Astrocyte of the cerebellum (primary cell): ENCODE data around the gene MYO1D.

Source experiments
- DNase-seq: peaks from one replicate; pipeline ENCODE4 v3.0.0-alpha.2; 2011; ENCODE audit warnings: low read depth
- H3K4me3 ChIP-seq: 2 replicates; pipeline ENCODE4 v1.5.1; 2011; ENCODE audit warnings: mild to moderate bottlenecking, low read depth, low read length, moderate library complexity
- in situ Hi-C: cut with HindIII; loops from 2 replicates; pipeline ENCODE4 v1.10.0; 2017; ENCODE audit warnings: low sequenced_read_pairs
- TF ChIP-seq, protein P1 (sequence below): IDR thresholded peaks from 2 replicates; pipeline ENCODE4 v1.5.1; 2012; ENCODE audit warnings: low read length, low read depth, moderate library complexity, mild to moderate bottlenecking; ENCODE audit errors: missing control alignments

MYO1D gene

DNA sequence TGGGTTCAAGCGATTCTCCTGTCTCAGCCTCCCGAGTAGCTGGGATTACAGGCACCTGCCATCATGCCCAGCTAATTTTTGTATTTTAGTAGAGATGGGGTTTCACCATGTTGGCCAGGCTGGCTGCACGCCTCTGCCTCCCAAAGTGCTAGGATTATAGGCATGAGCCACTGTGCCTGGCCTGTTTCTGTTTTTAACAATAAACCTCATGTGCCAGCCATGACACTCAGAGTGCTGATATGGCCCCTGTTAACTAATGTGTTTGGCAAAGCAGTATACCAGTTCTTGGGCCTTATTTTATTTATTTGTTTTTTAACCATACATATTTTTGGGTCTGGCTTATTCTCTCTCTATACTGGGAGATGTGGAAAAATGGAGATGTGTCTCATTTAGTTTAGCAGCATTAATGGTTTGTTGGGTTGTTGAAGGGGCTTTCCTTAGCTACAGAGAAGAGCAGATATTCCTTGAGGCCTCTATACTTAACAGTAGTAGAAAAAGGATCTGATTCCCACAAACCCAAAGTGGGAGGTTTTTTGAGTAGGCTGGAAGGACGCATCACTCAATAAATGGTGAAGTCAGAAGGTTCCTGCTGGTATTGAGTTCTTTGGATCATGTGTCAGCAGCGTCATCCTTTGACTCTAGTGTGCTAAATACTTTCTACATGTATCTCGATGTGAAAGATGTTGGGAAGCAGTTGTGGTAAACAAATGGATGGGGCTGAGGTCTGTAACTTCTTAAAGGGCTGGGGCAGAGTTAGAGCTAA is 406.3 kb downstream of the MYO1D start:
- H3K4me3 ChIP-seq, result no peak overlapping the region
- in situ Hi-C loops, result loop anchor here (25.0 kb wide), 1 partner anchor 292 kb away; no protein-coding TSS in a partner anchor
- DNase-seq, result no peak
- TF ChIP-seq, protein P1, sequence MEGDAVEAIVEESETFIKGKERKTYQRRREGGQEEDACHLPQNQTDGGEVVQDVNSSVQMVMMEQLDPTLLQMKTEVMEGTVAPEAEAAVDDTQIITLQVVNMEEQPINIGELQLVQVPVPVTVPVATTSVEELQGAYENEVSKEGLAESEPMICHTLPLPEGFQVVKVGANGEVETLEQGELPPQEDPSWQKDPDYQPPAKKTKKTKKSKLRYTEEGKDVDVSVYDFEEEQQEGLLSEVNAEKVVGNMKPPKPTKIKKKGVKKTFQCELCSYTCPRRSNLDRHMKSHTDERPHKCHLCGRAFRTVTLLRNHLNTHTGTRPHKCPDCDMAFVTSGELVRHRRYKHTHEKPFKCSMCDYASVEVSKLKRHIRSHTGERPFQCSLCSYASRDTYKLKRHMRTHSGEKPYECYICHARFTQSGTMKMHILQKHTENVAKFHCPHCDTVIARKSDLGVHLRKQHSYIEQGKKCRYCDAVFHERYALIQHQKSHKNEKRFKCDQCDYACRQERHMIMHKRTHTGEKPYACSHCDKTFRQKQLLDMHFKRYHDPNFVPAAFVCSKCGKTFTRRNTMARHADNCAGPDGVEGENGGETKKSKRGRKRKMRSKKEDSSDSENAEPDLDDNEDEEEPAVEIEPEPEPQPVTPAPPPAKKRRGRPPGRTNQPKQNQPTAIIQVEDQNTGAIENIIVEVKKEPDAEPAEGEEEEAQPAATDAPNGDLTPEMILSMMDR, result no peak

DNA sequence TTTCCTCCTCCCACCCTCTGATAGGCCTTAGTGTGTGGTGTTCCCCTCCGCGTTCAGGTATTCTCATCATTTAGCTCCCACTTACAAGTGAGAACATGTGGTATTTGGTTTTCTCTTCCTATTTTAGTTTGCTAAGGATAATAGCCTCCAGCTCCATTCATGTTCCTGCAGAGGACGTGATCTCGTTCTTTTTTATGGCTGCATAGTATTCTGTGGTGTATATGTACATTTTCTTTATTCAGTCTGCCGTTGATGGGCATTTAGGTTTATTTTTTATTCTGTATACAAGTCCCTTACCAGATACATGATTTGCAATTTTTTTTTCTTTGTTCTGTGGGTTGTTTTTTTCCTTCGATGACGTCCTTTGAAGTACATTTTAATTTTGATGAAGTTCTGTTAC is 409.0 kb downstream of the MYO1D start:
- in situ Hi-C loops, result loop anchor here (25.0 kb wide), 1 partner anchor 294 kb away; no protein-coding TSS in a partner anchor
- TF ChIP-seq, protein P1, result no peak
- H3K4me3 ChIP-seq, result no peak overlapping the region
- DNase-seq, result no peak

DNA sequence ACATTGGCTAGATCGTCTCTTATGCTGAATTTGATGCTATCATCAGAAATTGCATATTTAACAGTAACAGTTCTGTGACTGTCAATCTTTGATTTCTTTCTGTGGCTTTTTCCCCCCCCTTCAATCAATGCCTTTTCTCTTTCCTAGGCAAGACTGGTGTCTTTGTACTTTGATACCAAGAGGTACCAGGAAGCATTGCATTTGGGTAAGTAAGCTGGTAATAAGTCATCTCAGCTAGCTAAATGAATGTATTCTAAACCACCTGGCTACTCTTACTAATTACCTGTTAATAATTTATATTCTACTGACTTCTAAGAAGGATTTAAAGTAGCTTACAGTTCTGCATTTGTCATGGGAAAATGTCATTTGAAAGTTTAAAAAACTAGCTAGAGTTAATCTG is 412.6 kb downstream of the MYO1D start:
- TF ChIP-seq, protein P1, result no peak
- H3K4me3 ChIP-seq, result no peak overlapping the region
- DNase-seq, result no peak
- in situ Hi-C loops, result loop anchor here (5.0 to 25.0 kb wide), 2 partner anchors 88 to 298 kb away; no protein-coding TSS in a partner anchor

DNA sequence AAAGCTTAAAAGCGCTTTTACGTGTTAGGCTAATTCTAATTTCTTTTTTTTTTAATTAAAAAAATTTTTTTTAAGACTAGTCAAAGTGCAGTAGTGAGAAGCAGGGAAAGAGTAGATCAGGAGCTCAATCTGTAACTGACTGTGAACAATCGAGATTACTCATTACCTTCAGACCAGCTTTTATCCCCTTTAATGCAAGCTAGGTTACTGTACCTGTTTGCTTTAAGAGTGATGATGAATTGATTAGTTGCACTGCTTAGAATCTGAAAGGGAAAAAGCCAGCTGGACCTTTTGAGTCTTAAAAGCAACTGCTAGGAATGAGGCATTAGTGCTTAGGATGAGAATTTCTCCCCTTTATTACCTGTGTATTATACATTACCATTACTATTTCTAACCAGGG is 413.6 kb downstream of the MYO1D start:
- no peak overlapping the region for H3K4me3 ChIP-seq
- TF ChIP-seq, protein P1, result no peak
- in situ Hi-C loops, result loop anchor here (5.0 to 25.0 kb wide), 2 partner anchors 89 to 299 kb away; no protein-coding TSS in a partner anchor
- no peak for DNase-seq

DNA sequence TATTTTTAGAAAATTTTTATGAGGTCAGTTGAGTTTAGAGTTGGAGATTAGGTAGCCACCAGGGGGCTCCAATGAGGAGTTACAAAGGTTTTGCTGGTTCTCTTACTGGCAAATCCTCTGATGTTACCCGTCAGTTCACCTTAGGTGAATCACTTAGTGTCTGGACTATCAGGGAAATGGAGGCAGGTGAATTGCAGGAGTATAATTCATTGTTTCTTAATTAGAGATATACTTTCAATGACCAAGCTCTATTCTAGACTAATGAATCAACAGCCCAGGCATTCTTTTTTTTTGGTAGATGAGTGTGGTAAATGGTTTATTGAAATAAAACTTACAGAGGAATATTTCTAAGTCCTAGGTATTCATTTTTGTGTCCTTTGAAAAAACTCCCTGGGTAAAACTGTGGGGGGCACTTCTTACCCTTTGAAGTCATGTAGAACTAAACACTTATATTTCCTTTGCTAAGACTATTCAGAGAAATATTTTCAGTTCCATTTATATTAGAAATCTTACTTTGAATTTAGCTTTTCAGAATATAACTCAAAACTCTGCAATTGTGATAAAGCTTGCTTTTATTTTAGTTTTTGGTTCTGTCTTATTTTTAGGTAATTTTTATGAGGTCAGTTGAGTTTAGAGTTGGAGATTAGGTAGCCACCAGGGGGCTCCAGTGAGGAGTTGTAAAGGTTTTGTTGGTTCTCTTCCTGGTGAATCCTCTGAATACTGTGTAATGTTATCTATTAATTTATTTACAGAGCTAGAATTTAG is 414.9 kb downstream of the MYO1D start:
- TF ChIP-seq, protein P1, result peak; percentile 75
- in situ Hi-C loops, result loop anchor here (5.0 to 25.0 kb wide), 2 partner anchors 90 to 300 kb away; no protein-coding TSS in a partner anchor
- no peak overlapping the region for H3K4me3 ChIP-seq
- peak; percentile 29 for DNase-seq

DNA sequence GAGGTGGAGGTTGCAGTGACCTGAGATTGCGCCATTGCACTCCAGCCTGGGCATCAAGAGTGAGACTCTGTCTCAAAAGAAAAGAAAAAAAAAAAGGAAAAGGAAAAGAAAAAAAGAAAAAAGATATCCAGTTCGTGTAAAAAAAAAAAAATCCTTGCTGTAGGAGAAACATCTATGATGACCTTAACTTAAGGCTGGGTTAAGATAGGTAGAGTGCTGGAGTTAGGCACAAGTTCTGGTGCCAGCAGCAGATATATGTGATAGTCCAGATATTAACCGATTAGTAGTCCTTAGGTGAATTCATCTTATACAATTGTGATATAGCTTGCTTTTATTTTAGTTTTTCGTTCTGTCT is 415.4 kb downstream of the MYO1D start:
- DNase-seq, result no peak
- TF ChIP-seq, protein P1, result no peak
- H3K4me3 ChIP-seq, result no peak overlapping the region
- in situ Hi-C loops, result loop anchor here (5.0 to 25.0 kb wide), 2 partner anchors 91 to 301 kb away; no protein-coding TSS in a partner anchor
